IPS-11a (cell line): Measurements from ENCODE around the gene DISP3.
A peak's percentile ranks its signal among the peaks of the same experiment; 100 is the strongest.

ENCODE experiments used
- H3K4me3 ChIP-seq: one replicate; pipeline ENCODE4 v1.5.1; 2013; ENCODE audit warnings: low read depth, low read length, control low read depth

DISP3 gene

GRCh38 chr1:11455967-11456570, 22.9 kb upstream of the DISP3 start:
- no peak overlapping the region for H3K4me3 ChIP-seq

GRCh38 chr1:11456965-11457364, 22.0 kb upstream of the DISP3 start:
- no peak overlapping the region for H3K4me3 ChIP-seq

GRCh38 chr1:11458811-11459275, 20.1 kb upstream of the DISP3 start:
- H3K4me3 ChIP-seq, result no peak overlapping the region

GRCh38 chr1:11461531-11462137, 17.3 kb upstream of the DISP3 start:
- H3K4me3 ChIP-seq, result no peak overlapping the region

- H3K4me3 ChIP-seq, result no peak overlapping the region
Measured at GRCh38 chr1:11462224-11462923, 16.6 kb upstream of the DISP3 start.

- H3K4me3 ChIP-seq, result no peak overlapping the region
Measured at GRCh38 chr1:11463177-11463576, 15.8 kb upstream of the DISP3 start.

- H3K4me3 ChIP-seq, result no peak overlapping the region
Measured at GRCh38 chr1:11465307-11465706, 13.6 kb upstream of the DISP3 start.

GRCh38 chr1:11466416-11466815, 12.5 kb upstream of the DISP3 start:
- H3K4me3 ChIP-seq, result no peak overlapping the region

- no peak overlapping the region for H3K4me3 ChIP-seq
Measured at GRCh38 chr1:11468878-11469277, 10.1 kb upstream of the DISP3 start.

GRCh38 chr1:11470912-11471311, 8.0 kb upstream of the DISP3 start:
- no peak overlapping the region for H3K4me3 ChIP-seq

- H3K4me3 ChIP-seq, result no peak overlapping the region
Measured at GRCh38 chr1:11471473-11471872, 7.5 kb upstream of the DISP3 start.

- H3K4me3 ChIP-seq, result no peak overlapping the region
Measured at GRCh38 chr1:11472284-11472683, 6.7 kb upstream of the DISP3 start.

GRCh38 chr1:11472741-11473140, 6.2 kb upstream of the DISP3 start:
- no peak overlapping the region for H3K4me3 ChIP-seq

- no peak overlapping the region for H3K4me3 ChIP-seq
Measured at GRCh38 chr1:11473491-11474034, 5.4 kb upstream of the DISP3 start.

- no peak overlapping the region for H3K4me3 ChIP-seq
Measured at GRCh38 chr1:11474826-11475225, 4.1 kb upstream of the DISP3 start.

- no peak overlapping the region for H3K4me3 ChIP-seq
Measured at GRCh38 chr1:11475748-11476147, 3.2 kb upstream of the DISP3 start.

- peak overlapping the region; percentile 65 for H3K4me3 ChIP-seq
Measured at GRCh38 chr1:11479375-11479979, 522 bp downstream of the DISP3 start.

- H3K4me3 ChIP-seq, result no peak overlapping the region
Measured at GRCh38 chr1:11481019-11481418, 2.1 kb downstream of the DISP3 start.

- H3K4me3 ChIP-seq, result no peak overlapping the region
Measured at GRCh38 chr1:11482198-11482597, 3.2 kb downstream of the DISP3 start.

- H3K4me3 ChIP-seq, result no peak overlapping the region
Measured at GRCh38 chr1:11482701-11483479, 3.9 kb downstream of the DISP3 start.
